ENCODE results near the gene NPAT.
"Not testable (repeated sequence)": the region's sequence is repeated elsewhere in the genome, so short reads cannot be mapped to it uniquely, and the experiment has no call there.

The NPAT gene

GRCh38 chr11:108220721-108221336, 1.6 kb downstream of the NPAT start:
- DNase-seq (ENCODE audit: low spot score) (no peak), FAIRE-seq (no peak)

DNA sequence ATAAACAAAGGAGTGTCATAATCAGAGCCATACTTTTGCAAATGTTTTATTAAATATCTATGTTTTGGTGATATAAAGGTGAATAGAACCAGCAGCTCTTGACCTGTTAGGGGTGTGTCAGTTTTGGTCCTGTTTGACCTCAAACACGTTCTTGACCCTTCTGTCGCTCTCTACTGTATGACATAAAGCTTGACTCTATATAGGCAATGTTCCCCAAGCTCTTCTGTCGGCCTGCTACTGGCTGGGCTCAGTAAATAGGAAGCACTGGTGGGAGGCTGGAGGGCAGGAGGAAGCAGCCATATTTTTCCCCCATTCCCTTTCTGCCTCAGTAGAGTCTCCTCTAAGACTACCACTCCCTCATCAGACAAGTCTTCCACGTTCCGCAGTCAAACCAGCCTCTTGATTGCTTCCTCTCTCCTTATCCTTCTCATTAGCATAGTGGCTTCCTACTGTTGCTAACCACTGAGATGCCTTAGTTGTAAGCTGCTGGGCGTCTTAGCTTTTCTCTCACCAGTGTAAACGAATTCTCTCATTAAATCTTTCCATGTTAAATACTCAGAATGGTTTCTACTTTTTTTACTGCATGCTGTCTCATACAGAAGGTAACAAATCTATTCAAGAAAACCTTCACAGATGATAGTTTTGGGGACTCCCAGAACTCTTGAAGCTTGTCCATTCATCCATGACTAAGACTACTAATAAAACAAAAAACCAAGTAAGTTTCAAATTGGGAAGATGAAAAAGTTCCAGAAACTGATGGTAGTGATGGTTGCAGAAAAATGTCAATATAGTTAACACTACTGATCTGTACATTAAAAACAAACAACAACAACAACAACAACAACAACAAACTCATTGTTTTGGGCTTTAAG, 3.3 kb downstream of the NPAT start:
- FAIRE-seq, result no peak
- DNase-seq (ENCODE audit: low spot score), result no peak

GRCh38 chr11:108218455-108218854, 4.0 kb downstream of the NPAT start:
- FAIRE-seq (no peak), DNase-seq (ENCODE audit: low spot score) (no peak)

GRCh38 chr11:108216988-108217387, 5.5 kb downstream of the NPAT start:
- DNase-seq (ENCODE audit: low spot score) (no peak), FAIRE-seq (no peak)

- FAIRE-seq, result no peak
- no peak for DNase-seq (ENCODE audit: low spot score)
Measured at GRCh38 chr11:108213784-108214183, 8.7 kb downstream of the NPAT start.

GRCh38 chr11:108210441-108210840, 12.0 kb downstream of the NPAT start:
- DNase-seq (ENCODE audit: low spot score) (no peak), FAIRE-seq (no peak)

GRCh38 chr11:108207683-108208060, 14.8 kb downstream of the NPAT start:
- FAIRE-seq, result no peak

GRCh38 chr11:108206969-108207682, 15.3 kb downstream of the NPAT start:
- FAIRE-seq, result no peak
- no peak for DNase-seq (ENCODE audit: low spot score)

More at GRCh38 chr11:108207683-108208060, 14.8 kb downstream of the NPAT start:
- DNase-seq (ENCODE audit: low spot score), result no peak

DNA sequence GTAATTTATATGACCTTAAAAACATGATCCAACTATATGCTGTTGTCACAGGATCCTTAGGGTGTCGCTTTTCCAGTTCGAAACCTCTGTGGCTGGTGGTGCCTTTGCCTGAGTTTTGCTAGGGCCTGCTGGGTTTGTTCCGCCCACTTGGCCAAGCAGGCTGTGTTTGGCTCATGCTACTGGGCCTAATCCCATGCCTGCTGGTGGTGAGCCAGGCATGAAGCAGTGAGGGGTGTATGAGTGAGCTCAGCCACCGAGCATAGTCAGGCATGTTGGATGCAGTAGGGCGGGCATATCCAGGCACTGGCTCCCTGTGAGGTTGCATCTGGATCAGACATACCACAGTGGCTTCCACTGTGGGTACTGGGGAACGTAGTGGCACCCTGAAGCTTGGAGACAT, 16.3 kb downstream of the NPAT start:
- no peak for FAIRE-seq
- no peak for DNase-seq (ENCODE audit: low spot score)

- FAIRE-seq (no peak), DNase-seq (ENCODE audit: low spot score) (no peak)
Measured at GRCh38 chr11:108204929-108205499, 17.4 kb downstream of the NPAT start.

GRCh38 chr11:108204376-108204775, 18.1 kb downstream of the NPAT start:
- FAIRE-seq (no peak), DNase-seq (ENCODE audit: low spot score) (no peak)

- DNase-seq (ENCODE audit: low spot score) (no peak), FAIRE-seq (no peak)
Measured at GRCh38 chr11:108203075-108203474, 19.4 kb downstream of the NPAT start.

DNA sequence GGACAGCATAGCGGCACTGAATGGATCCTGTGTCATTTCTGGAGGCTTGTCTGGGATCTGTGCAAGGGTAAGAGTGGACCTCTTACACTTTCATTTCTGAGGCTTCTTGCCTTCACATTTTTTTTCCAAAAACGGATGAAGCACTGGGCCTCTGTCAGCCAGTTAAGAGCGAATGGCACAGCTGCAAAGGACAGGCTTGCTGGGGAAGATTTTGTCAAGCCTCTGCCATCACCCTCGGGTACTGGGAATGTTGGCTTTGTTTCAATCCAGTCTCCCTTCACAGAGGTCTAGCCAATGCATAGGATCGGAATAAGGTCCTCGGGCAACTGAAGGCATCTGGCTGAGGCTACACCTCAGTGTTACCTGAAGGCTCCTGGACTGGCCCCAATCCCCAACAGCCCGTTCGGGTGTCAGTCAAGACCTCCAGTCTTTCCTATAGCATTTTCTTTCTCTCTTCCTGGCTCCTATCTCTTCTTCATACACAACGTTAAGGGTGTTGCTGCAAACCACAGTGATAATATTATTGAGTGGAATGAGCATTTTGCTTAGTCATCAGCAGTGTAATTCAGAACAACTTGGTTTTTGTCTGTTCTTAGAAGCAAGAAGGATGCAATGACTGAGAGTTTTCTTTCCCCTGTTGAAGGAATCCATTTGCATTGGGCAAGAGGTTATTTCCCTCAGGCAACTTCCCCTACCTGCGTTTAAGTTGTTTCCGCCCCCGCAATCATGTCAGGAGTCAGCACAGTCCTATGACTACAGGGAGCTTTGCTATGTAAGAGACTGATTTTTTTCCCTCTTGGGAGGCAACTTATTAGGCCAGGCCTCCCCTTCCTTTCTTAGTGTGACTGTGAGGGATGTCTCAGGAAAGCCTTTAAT, 22.8 kb downstream of the NPAT start:
- FAIRE-seq, result no peak
- no peak for DNase-seq (ENCODE audit: low spot score)

DNA sequence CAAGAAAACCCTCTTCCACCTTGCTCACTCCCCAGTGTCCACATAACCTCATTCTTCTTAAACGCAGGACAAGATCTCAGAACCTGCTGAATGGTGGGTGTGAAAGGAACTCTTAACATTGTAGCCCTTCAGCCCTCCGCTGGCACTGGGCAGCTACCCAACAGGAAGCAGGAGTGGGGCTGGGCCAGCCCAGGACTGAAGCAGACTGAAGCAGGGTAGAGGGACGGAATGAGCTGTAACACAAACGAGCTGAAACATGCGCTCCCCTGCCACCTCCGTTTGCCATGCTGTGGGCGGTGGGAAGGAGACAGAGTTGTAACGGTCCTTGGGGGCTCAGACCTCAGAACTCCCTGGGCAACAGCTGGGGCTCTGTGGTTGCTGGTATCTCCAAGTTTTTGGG, 23.6 kb downstream of the NPAT start:
- FAIRE-seq, result no peak
- no peak for DNase-seq (ENCODE audit: low spot score)

- no peak for FAIRE-seq
Measured at GRCh38 chr11:108197351-108197750, 25.1 kb downstream of the NPAT start.

DNA sequence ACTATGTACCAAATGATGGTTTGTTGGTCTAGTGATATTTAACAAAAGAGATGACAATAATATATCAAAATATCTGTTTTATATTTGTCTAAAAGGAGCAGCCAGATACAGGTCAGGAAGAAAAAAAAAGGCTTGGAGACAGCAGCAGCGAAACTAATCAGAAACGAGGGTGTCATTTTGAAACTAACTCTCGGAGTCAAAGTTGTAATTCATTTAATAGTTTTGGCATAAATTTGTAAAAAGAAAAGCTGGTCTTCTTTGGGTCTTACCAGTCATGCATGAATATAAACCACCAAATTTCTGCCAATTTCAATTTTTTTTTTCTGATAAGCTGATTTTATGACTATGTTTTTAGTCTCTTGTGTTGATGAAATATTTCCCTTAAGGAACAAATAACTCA, 25.5 kb downstream of the NPAT start:
- DNase-seq (ENCODE audit: low spot score), result no peak
- no peak for FAIRE-seq

More at GRCh38 chr11:108197351-108197750, 25.1 kb downstream of the NPAT start:
- DNase-seq (ENCODE audit: low spot score), result no peak

- no peak for FAIRE-seq
- DNase-seq (ENCODE audit: low spot score), result no peak
Measured at GRCh38 chr11:108193725-108194124, 28.7 kb downstream of the NPAT start.

GRCh38 chr11:108177570-108177969, 44.9 kb downstream of the NPAT start:
- FAIRE-seq (no peak), DNase-seq (ENCODE audit: low spot score) (no peak)

GRCh38 chr11:108170184-108170583, 52.3 kb downstream of the NPAT start:
- FAIRE-seq (no peak), DNase-seq (ENCODE audit: low spot score) (no peak)

DNA sequence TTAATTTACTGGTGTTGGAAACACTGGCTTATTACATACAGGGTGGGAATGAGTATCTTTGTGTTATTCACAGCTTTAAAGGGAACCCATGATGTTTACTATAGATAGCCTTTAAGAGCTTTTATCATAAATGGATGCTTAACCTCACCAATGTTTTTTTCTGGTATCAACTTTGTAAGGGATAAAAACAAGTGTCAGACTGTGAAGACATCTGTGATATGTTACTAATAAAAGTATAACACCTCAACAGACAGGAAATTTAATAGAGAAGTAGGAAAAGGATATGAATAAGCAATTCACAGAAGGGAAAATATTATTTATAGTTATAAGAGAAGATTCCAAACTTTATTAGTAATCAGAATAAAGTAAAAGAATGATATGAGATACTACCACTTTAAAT, 54.8 kb downstream of the NPAT start:
- no peak for DNase-seq (ENCODE audit: low spot score)
- no peak for FAIRE-seq

- FAIRE-seq; DNase-seq (ENCODE audit: low spot score): not testable (repeated sequence)
Measured at GRCh38 chr11:108162878-108163277, 59.6 kb downstream of the NPAT start.

Data from RCC 7860 (cell line).